GM18870 (cell line): Measurements from ENCODE around the gene ZNF831.

Experiments
- ATAC-seq: cut with Tn5 transposase; IDR thresholded peaks from one replicate; pipeline ENCODE4 v1.9.1; 2021; ENCODE audit warnings: moderate library complexity; ENCODE audit not compliant: unreplicated experiment

The ZNF831 gene

DNA sequence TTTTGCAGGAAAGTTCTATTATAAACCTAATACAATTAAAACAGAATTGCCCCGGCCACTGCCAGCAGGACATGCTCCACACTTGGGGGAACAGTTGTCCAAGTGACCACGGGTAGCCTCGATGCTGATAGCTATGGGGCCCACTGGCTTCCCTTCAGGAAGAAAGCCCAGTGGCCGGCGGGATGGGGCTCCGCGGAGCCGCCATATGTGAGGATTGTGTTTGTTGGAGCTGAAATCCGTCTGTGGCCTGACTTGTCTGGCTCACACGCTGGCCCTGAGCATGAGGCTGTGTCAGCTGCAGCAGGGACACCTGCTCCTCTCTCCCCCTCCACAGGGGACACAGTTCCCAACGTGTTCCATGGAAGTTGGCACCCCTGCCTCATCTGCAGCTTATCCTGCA lies 46.6 kb downstream of the ZNF831 start:
- ATAC-seq = no peak

- ATAC-seq = no peak
Measured at GRCh38 chr20:59211208-59211765, 47.7 kb downstream of the ZNF831 start.

DNA sequence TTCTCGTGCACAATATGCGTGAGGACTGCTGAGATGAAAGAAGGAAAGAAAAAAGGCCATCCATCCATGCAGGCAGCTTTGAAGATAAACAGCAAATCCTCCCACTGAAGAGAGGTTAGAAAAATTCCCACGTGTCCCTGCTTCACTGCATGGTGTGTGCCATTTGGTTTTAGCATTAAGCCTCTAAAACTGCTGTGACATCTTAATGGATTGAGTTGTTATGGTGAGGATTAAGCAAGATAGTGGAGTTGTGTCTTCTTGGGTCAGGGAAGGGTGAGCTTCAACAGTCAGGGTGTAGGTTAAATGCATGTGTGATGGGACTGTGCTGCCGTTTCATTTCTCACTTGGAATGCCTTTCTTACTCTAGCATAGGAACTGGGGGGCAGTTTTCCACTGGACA lies 50.5 kb downstream of the ZNF831 start:
- ATAC-seq = no peak

- no peak for ATAC-seq
Measured at GRCh38 chr20:59214606-59215547, 51.3 kb downstream of the ZNF831 start.

DNA sequence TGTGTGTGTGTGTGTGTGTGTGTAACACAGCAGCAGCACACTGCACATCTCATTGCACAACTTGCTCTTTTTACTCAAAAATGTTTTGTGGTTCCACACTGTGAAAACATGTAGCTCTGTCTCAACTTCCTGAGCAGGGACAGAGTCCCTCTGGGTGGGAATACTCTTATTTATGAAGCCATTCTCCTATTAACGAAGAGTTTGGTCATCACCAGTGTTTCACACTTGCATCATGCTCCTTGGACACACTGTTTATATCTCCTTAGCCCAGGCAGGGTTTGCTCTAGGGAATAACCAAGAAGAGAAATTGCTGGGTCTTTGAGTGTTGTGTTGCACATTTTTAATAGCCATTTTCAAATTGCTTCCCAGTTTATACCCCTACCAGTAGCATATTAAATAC lies 53.6 kb downstream of the ZNF831 start:
- no peak for ATAC-seq

GRCh38 chr20:59217794-59218280 lies 54.2 kb downstream of the ZNF831 start:
- ATAC-seq = no peak

DNA sequence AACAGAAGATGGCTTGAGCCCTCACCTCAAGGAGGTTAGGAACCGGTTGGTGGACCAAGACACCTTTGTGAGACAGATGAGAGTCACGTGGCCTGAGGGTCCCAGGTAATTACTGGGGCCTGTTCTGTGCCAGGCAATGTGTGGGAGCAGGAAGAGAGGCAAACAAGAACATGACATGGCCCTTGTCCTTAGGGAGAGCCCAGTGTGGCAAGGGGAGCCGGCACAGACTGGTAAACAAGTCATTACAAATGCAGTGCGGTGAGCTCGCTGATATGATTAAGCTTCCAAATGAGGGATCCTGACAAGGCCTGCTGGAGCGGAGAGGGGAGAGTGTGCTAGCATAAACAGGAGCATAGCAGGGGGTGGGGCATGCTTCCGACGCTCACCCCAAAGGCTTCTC lies 55.6 kb downstream of the ZNF831 start:
- ATAC-seq = no peak

DNA sequence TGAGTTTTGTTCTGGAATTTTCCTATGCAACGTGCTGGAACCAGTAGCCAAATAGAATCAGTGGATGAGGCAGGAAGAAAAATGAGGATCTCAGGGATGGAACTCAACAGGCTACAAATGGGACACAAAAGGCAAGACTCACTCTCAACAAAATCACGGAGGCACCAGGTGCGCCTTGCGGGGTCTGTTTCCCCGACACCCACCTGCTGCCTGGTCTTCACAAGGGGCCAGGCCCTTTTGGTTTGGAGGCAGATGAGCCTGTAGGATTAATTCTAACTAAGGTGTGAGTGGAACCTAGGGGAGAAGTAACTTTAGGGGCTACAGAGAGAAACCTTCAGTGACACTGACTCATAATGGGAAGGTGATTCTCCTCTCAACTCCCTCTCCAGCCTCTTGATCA lies 56.5 kb downstream of the ZNF831 start:
- ATAC-seq = no peak

DNA sequence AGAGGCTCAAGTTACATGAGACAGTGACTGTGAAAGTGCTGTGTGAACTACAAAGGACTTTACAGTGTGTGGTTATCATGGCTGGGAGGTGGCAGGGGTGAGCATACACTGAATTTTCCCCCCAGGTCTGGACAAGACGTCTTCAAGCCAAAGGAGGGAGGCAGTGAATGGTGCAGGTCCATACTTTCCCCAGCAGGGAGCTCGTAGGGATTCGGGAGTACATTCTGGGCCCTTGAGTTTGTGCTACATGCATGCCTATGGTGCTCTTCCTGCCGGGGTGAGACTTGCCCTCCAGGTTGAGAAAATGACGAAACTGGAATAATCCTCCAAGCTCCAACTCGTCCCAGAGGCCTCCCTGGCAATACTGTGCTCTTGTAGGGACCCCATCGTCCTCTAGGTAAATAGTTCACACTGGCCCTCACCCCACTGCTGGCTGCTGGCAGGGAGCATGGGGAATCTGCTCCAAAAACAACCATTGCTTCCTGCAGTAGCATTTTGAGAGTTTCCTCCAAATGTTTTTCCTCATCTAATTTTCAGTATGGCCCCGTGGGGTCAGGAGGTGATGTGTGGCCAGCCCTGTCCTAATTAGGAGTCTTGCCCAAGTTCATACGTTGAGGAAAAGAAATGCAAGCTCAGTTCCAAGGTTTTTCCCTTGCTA lies 57.6 kb downstream of the ZNF831 start:
- ATAC-seq = no peak

- ATAC-seq = no peak
Measured at GRCh38 chr20:59221707-59222252, 58.2 kb downstream of the ZNF831 start.

GRCh38 chr20:59222253-59223181 lies 58.9 kb downstream of the ZNF831 start:
- no peak for ATAC-seq

- no peak for ATAC-seq
Measured at GRCh38 chr20:59223182-59223601, 59.6 kb downstream of the ZNF831 start.

GRCh38 chr20:59223750-59224149 lies 60.1 kb downstream of the ZNF831 start:
- ATAC-seq = no peak

- ATAC-seq = no peak
Measured at GRCh38 chr20:59224236-59224635, 60.6 kb downstream of the ZNF831 start.

- ATAC-seq = no peak
Measured at GRCh38 chr20:59230385-59230784, 66.8 kb downstream of the ZNF831 start.

GRCh38 chr20:59231124-59231804 lies 67.6 kb downstream of the ZNF831 start:
- no peak for ATAC-seq

- no peak for ATAC-seq
Measured at GRCh38 chr20:59232618-59233017, 69.0 kb downstream of the ZNF831 start.

DNA sequence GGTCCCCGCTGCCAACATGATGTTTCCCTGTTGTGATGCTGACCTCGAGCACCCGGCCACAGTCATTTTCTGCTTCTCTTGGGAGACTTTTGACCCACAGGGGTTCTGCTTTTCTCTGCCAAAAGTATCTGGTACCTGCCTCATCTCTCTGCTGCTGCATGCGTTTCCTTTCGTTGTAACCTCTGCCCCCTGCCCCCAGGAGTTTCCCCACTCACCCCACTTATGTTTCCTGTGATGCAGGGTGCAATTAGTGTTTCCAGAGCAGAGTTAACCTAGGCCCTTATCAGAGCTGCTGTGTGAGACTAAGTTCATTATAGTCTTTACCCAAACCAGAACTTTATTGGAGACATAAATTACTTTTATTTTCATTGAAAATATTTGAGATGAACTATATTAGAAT lies 71.6 kb downstream of the ZNF831 start:
- ATAC-seq = no peak

GRCh38 chr20:59240006-59240405 lies 76.4 kb downstream of the ZNF831 start:
- no peak for ATAC-seq
